HEK293 (cell line): ENCODE results near the gene USP22.

Experiments
- ZBTB21 ChIP-seq: fragments of 450-650 bp; formaldehyde crosslinking; IDR thresholded peaks from 2 replicates; pipeline ENCODE4 v1.5.1; 2017; ENCODE audit warnings: missing biosample characterization, missing genetic modification characterization
- ZNF335 ChIP-seq: fragments of 450-650 bp; formaldehyde crosslinking; conservative IDR thresholded peaks from 2 replicates; pipeline ENCODE4 v1.5.1; 2016; ENCODE audit warnings: missing biosample characterization, missing genetic modification characterization
- ZNF391 ChIP-seq: fragments of 450-650 bp; formaldehyde crosslinking; IDR thresholded peaks from 2 replicates; pipeline ENCODE4 v1.5.1; 2016; ENCODE audit warnings: low read depth, missing biosample characterization, missing genetic modification characterization, borderline replicate concordance
- ZNF514 ChIP-seq: fragments of 450-650 bp; formaldehyde crosslinking; IDR thresholded peaks from 2 replicates; pipeline ENCODE4 v1.5.1; 2016; ENCODE audit warnings: missing biosample characterization, missing genetic modification characterization

DNA sequence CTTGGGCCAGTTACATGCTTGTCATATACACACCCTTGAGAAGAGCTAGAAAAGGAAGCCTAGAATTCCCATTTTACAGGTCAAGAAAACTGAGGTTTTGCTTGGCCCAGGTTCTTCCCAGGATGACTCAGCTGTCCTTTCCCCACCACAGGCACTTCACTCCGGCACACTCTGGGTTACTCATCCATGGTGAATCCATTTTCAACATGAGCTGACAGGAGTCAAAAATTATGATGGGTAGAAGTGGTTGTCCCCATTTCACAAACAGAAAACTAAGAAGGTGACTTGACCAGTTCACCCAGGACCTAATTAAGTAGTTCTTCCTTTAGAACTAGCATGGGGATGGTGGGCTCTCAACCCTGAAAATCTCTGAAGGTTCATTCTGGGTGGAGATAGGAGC, 67.2 kb downstream of the USP22 start:
- TF ChIP-seq ZNF514 (tag by site-specific recombination) = no peak
- TF ChIP-seq ZNF335 (tag by site-specific recombination) = no peak
- TF ChIP-seq ZNF391 = no peak
- no peak for TF ChIP-seq ZBTB21 (tag by site-specific recombination)
